ENCODE measurements around the gene BLMH. TPM values are rescaled to one million over a fixed set of nuclear protein-coding genes. Genes with fewer than 3 reads are reported as not detected.

Gene BLMH
- total and polyA plus RNA-seq, 9 of the 15 experiments (the other 6 are each of a cell fraction or from before 2014, with no cell fraction given) = 26.0 to 118 (median 67.3) TPM

DNA sequence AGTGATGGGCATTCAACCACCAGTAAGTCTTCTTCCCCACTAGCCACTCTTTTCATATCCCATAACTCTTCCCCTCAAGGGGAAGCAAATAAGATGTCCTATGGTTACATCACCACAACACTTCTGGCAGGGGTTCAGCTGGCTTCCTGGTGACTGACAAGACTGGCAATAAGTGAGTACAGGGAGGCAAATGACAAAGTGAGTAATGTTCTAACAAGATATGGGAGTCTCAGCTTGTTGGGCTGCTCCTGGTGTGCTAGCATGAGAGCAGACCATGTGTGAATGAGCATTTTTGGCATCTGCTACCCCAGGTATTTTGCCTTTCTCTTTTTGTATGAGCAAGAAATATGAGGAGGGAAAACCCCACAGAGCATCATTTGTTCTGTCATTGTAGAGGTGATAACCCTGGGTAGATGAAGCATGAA is 32.2 kb upstream of the BLMH start (continued):
- TF ChIP-seq, protein P1, sequence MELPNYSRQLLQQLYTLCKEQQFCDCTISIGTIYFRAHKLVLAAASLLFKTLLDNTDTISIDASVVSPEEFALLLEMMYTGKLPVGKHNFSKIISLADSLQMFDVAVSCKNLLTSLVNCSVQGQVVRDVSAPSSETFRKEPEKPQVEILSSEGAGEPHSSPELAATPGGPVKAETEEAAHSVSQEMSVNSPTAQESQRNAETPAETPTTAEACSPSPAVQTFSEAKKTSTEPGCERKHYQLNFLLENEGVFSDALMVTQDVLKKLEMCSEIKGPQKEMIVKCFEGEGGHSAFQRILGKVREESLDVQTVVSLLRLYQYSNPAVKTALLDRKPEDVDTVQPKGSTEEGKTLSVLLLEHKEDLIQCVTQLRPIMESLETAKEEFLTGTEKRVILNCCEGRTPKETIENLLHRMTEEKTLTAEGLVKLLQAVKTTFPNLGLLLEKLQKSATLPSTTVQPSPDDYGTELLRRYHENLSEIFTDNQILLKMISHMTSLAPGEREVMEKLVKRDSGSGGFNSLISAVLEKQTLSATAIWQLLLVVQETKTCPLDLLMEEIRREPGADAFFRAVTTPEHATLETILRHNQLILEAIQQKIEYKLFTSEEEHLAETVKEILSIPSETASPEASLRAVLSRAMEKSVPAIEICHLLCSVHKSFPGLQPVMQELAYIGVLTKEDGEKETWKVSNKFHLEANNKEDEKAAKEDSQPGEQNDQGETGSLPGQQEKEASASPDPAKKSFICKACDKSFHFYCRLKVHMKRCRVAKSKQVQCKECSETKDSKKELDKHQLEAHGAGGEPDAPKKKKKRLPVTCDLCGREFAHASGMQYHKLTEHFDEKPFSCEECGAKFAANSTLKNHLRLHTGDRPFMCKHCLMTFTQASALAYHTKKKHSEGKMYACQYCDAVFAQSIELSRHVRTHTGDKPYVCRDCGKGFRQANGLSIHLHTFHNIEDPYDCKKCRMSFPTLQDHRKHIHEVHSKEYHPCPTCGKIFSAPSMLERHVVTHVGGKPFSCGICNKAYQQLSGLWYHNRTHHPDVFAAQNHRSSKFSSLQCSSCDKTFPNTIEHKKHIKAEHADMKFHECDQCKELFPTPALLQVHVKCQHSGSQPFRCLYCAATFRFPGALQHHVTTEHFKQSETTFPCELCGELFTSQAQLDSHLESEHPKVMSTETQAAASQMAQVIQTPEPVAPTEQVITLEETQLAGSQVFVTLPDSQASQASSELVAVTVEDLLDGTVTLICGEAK (IDR thresholded peaks at IDR 0.05) = no peak
- TF ChIP-seq, protein P1 (CRISPR knock-in tag; IDR thresholded peaks at IDR 0.05) = no peak
- TF ChIP-seq, protein P2, sequence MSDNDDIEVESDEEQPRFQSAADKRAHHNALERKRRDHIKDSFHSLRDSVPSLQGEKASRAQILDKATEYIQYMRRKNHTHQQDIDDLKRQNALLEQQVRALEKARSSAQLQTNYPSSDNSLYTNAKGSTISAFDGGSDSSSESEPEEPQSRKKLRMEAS (CRISPR knock-in tag; IDR thresholded peaks at IDR 0.05) = no peak
- TF ChIP-seq HNRNPL (IDR thresholded peaks at IDR 0.05; ENCODE audit: low read depth, low read length) (no peak), SIN3B (IDR thresholded peaks at IDR 0.05; ENCODE audit: low read depth) (no peak), KLF16 (IDR thresholded peaks at IDR 0.05) (no peak), ZNF140 (CRISPR knock-in tag; IDR thresholded peaks at IDR 0.05) (no peak), ELF4 (CRISPR knock-in tag; IDR thresholded peaks at IDR 0.05) (no peak), CHD4 (IDR thresholded peaks at IDR 0.05; ENCODE audit: insufficient read depth, insufficient replicate concordance, low read depth, low read length, poor library complexity, severe bottlenecking) (no peak), HNRNPK (IDR thresholded peaks at IDR 0.05; ENCODE audit: low read depth, low read length, poor library complexity, severe bottlenecking) (no peak), ZNF165 (CRISPR knock-in tag; IDR thresholded peaks at IDR 0.05; ENCODE audit: borderline replicate concordance) (no peak), ZNF184 (CRISPR knock-in tag; IDR thresholded peaks at IDR 0.05) (no peak), HDAC8 (tag; IDR thresholded peaks at IDR 0.05) (no peak)
- TF ChIP-seq, protein P3, sequence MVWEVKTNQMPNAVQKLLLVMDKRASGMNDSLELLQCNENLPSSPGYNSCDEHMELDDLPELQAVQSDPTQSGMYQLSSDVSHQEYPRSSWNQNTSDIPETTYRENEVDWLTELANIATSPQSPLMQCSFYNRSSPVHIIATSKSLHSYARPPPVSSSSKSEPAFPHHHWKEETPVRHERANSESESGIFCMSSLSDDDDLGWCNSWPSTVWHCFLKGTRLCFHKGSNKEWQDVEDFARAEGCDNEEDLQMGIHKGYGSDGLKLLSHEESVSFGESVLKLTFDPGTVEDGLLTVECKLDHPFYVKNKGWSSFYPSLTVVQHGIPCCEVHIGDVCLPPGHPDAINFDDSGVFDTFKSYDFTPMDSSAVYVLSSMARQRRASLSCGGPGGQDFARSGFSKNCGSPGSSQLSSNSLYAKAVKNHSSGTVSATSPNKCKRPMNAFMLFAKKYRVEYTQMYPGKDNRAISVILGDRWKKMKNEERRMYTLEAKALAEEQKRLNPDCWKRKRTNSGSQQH (CRISPR knock-in tag; IDR thresholded peaks at IDR 0.05) = no peak
- TF ChIP-seq, protein P4, sequence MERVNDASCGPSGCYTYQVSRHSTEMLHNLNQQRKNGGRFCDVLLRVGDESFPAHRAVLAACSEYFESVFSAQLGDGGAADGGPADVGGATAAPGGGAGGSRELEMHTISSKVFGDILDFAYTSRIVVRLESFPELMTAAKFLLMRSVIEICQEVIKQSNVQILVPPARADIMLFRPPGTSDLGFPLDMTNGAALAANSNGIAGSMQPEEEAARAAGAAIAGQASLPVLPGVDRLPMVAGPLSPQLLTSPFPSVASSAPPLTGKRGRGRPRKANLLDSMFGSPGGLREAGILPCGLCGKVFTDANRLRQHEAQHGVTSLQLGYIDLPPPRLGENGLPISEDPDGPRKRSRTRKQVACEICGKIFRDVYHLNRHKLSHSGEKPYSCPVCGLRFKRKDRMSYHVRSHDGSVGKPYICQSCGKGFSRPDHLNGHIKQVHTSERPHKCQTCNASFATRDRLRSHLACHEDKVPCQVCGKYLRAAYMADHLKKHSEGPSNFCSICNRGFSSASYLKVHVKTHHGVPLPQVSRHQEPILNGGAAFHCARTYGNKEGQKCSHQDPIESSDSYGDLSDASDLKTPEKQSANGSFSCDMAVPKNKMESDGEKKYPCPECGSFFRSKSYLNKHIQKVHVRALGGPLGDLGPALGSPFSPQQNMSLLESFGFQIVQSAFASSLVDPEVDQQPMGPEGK (CRISPR knock-in tag; IDR thresholded peaks at IDR 0.05; ENCODE audit: borderline replicate concordance) = no peak

Measured in K562 (cell line).